Prostate gland (tissue), 2 donors: Measurements from ENCODE around the gene NRXN3. TPM values are rescaled to one million over a fixed set of nuclear protein-coding genes. Genes with fewer than 3 reads are reported as not detected.
"Not testable (repeated sequence)": the region's sequence is repeated elsewhere in the genome, so short reads cannot be mapped to it uniquely, and the experiment has no call there.

Source experiments
- DNase-seq: peaks from one replicate; pipeline ENCODE4 v3.0.0-alpha.2; 2019; ENCODE audit warnings: low spot score
- H3K27ac ChIP-seq, 2 donors: fragments of 200-600 bp; sonication (generic); 2 replicates each; pipeline ENCODE4 v1.5.1; 2017 to 2019
- H3K27me3 ChIP-seq: fragments of 200-600 bp; sonication (generic); replicated peaks from 2 replicates; pipeline ENCODE4 v1.5.1; 2019; ENCODE audit not compliant: insufficient read depth
- H3K36me3 ChIP-seq, 2 donors: fragments of 200-600 bp; sonication (generic); 1 replicate in 1 of 2; 2 replicates in 1 of 2; pipeline versions ENCODE4 v1.5.1 to v1.8.1; 2017 to 2019
- H3K4me1 ChIP-seq: fragments of 200-600 bp; sonication (generic); replicated peaks from 2 replicates; pipeline ENCODE4 v1.5.1; 2019
- H3K4me3 ChIP-seq, 2 donors: fragments of 200-600 bp; sonication (generic); 2 replicates each; pipeline ENCODE4 v1.5.1; 2017 to 2019
- H3K9me3 ChIP-seq: fragments of 200-600 bp; sonication (generic); 2 replicates; pipeline ENCODE4 v1.5.1; 2017
- POLR2A ChIP-seq: fragments of 450-650 bp; IDR thresholded peaks from one replicate; pipeline ENCODE4 v1.6.1; 2016; ENCODE audit warnings: antibody characterized with exemption, mild to moderate bottlenecking
- POLR2AphosphoS5 ChIP-seq: sonication (generic); formaldehyde crosslinking; IDR thresholded peaks from one replicate; pipeline ENCODE4 v1.6.1; 2017; ENCODE audit warnings: antibody characterized with exemption
- WGBS: methylation state at CpG from one replicate; pipeline ENCODE4 v1.1.5; 2018; 5-methylcytosine and 5-hydroxymethylcytosine counted together
- intact Hi-C: fragments of 100-400 bp; cut with DNase I; formaldehyde crosslinking; loops from one replicate; pipeline ENCODE4 v1.14.2; 2022
- total RNA-seq, 2 donors: library from RNA; depleted of rRNA; stranded (reverse); fragments of >200 nt; gene quantifications; one replicate each; pipeline ENCODE4 v1.1.0, GENCODE V29; 2016
- TF ChIP-seq, protein P1 (sequence below), 4 experiments: fragments of 200-600 bp in 2 of 4; fragments of 450-650 bp in 2 of 4; sonication (generic) in 2 of 4; IDR thresholded peaks; 1 replicate in 3 of 4; 2 replicates in 1 of 4; pipeline ENCODE4 v1.5.1; 2016 to 2019; ENCODE audit warnings: antibody characterized with exemption in 4 of 4, mild to moderate bottlenecking in 2 of 4, moderate library complexity in 2 of 4

Gene NRXN3
- total RNA-seq, 2 donors from 2014 or later, result 6.6 to 8.2 TPM

DNA sequence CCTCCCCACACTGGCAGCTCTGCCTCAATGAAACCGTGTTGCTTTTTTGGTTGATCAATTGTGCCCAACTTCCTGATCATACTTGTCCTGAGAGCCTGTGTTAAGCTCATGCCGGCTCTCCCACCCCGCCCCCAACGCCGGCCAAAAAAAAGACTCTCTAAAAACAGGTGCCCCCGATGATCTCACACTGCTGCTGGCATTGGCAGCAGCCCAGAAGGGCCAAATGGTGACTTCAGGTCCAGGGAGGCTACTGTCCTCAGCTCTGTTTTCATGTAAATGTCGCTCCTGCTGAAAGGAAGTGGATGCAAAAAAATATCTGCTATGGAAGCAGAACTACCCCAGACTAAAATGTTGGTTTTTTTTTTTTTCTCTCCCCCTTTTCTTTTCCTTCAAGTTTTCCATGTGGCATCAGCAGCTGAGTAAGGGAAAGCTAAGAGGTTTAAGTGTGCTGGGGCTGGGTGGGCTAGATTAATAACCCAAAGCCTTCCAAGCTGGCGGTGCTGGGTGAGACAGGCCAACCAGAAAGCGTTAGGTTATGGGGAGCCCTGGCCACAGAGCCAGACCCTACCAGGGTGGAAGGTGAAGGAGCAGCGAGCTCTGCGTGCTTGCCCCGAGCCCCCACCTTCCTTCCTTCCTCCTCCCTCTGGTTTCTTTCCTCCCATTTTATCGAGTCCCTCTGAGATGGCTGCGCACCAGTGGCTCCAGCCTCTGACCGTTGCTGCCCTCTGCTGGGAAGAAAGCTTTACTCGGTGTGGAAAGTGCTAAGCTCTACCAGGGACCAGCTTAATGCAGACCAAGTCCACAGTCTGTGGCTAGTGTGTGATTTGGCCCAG is 396.1 kb downstream of the NRXN3 start:
- intact Hi-C loops, result loop anchor here (5.0 kb wide), 2 partner anchors 704 to 909 kb away; no protein-coding TSS in a partner anchor
- Histone ChIP-seq H3K27me3 (no peaks in the 10 kb centered on the region), H3K4me3 (no peak overlapping the region), H3K27ac (no peak overlapping the region), H3K9me3 (no peaks in the 10 kb centered on the region), H3K36me3 (no peaks in the 10 kb centered on the region), H3K4me1 (no peaks in the 10 kb centered on the region)
- 34% methylated on average over 16 of the region's 16 CpGs for WGBS
- TF ChIP-seq, protein P1, sequence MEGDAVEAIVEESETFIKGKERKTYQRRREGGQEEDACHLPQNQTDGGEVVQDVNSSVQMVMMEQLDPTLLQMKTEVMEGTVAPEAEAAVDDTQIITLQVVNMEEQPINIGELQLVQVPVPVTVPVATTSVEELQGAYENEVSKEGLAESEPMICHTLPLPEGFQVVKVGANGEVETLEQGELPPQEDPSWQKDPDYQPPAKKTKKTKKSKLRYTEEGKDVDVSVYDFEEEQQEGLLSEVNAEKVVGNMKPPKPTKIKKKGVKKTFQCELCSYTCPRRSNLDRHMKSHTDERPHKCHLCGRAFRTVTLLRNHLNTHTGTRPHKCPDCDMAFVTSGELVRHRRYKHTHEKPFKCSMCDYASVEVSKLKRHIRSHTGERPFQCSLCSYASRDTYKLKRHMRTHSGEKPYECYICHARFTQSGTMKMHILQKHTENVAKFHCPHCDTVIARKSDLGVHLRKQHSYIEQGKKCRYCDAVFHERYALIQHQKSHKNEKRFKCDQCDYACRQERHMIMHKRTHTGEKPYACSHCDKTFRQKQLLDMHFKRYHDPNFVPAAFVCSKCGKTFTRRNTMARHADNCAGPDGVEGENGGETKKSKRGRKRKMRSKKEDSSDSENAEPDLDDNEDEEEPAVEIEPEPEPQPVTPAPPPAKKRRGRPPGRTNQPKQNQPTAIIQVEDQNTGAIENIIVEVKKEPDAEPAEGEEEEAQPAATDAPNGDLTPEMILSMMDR (IDR thresholded peaks at IDR 0.05), result peak in 3 of 4 experiments; percentile 68 to 81 (median 71)
- no peak for TF ChIP-seq POLR2A
- peak; percentile 23 for TF ChIP-seq POLR2AphosphoS5
- peak; percentile 73 for DNase-seq

DNA sequence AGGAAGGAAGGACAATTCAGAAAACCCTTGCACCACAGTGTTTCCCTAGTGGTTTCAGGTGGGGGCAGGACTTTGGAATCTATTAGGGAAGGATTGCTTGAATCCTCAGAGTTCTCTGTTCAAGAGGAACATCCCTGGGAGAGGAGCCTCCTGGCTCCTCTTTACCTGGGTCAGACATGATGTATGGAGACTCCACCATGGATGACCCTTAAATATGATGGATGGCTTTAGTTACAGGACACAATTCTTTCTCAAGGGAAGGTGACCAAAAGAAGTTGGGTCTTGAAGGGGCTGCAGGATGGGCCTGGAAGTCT is 396.6 kb downstream of the NRXN3 start:
- no peaks in the 10 kb centered on the region for H3K36me3 ChIP-seq
- H3K9me3 ChIP-seq, result no peaks in the 10 kb centered on the region
- H3K27ac ChIP-seq, result no peak overlapping the region
- no peak for DNase-seq
- no peaks in the 10 kb centered on the region for H3K4me1 ChIP-seq
- H3K27me3 ChIP-seq, result no peaks in the 10 kb centered on the region
- intact Hi-C loops, result loop anchor here (5.0 kb wide), 2 partner anchors 705 to 910 kb away; no protein-coding TSS in a partner anchor
- H3K4me3 ChIP-seq, result no peak overlapping the region
- TF ChIP-seq, protein P1 (IDR thresholded peaks at IDR 0.05), result no peak
- TF ChIP-seq POLR2A (no peak), POLR2AphosphoS5 (no peak)

DNA sequence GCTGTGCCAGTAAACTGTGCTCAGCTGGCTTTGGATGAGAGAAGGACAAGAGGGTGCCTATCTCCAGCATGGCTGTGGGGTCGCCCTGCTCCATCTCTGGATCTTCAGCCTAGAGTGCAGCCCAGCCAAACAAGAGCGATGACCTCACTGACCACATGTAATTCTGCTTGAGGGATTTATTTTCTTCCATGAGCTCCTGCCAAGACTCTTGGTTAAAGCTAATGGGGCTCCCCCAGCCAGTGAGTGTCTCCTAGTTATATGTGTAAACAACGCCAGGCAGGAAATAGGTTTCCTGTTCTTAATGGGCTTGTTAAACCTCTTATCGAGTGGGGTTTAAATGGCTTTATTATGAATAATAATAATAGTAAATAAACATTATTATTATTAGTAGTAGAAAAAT is 397.2 kb downstream of the NRXN3 start:
- Histone ChIP-seq H3K27me3 (no peaks in the 10 kb centered on the region), H3K36me3 (no peaks in the 10 kb centered on the region), H3K4me3 (no peak overlapping the region), H3K9me3 (no peaks in the 10 kb centered on the region), H3K27ac (no peak overlapping the region), H3K4me1 (no peaks in the 10 kb centered on the region)
- TF ChIP-seq POLR2A, result no peak
- TF ChIP-seq, protein P1 (IDR thresholded peaks at IDR 0.05), result no peak
- no peak for TF ChIP-seq POLR2AphosphoS5
- WGBS, result 37% methylated on average over 4 of the region's 4 CpGs
- DNase-seq, result no peak
- intact Hi-C loops, result loop anchor here (5.0 kb wide), 2 partner anchors 705 to 910 kb away; no protein-coding TSS in a partner anchor

DNA sequence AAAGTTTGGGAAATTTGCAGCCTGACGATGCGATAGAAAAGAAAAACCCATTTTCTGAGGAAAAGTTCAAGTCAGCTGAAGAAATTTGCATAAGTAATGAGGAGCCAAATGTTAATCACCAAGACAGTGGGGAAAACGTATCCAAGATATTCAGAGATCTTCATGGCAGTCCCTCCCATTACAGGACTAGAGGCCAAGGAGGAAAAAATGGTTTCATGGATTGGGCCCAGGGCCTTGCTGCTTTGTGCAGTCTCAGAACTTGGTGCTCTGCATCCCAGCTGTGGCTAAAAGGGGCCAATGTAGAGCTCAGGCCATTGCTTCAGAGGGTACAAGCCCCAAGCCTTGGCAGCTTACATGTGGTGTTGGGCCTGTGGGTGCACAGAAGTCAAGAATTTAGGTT is 403.6 kb downstream of the NRXN3 start:
- DNase-seq, intact Hi-C loops, H3K27me3 ChIP-seq, H3K36me3 ChIP-seq, H3K4me1 ChIP-seq, H3K4me3 ChIP-seq, H3K9me3 ChIP-seq, H3K27ac ChIP-seq: not testable (repeated sequence)
- 96% methylated on average over 3 of the region's 3 CpGs for WGBS

DNA sequence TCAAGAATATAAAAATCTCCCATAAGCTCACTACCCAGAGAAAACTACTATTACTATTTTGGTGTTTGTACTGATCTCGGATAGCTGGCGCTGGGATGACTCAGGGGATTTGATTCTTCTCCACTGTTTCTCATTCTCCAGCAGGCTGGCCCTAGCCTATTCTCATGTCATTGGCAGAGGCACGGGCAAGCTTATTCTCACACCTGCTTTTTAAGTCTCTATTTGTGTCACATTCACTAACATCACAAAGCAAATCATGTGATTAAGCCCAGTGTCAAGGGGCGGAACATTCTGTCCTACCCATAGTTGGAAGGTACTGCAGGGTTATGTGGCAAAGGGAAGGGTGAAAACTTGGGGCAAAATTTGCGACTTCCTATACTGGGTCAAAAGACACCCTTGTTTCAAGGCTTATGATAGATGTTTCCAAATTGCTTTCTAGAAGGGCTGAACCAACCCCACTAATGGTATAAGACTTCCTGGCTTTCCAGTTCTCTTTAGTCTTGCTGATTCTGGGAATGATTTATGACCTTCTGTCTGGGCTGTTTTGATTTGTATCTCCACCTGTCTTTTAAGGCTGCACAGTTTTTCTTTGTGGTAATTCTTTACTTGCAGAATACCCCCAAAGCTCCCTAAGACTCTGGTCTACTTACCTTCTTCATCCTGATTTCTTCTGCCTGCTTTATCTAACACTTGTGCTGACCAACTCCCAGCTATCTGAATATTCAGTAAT is 406.4 kb downstream of the NRXN3 start:
- 82% methylated on average over 5 of the region's 5 CpGs for WGBS
- TF ChIP-seq POLR2AphosphoS5, result no peak
- TF ChIP-seq, protein P1 (IDR thresholded peaks at IDR 0.05), result no peak
- TF ChIP-seq POLR2A, result no peak
- no peak for DNase-seq
- Histone ChIP-seq H3K27ac (no peak overlapping the region), H3K36me3 (no peaks in the 10 kb centered on the region), H3K9me3 (no peaks in the 10 kb centered on the region), H3K4me3 (no peak overlapping the region), H3K4me1 (no peaks in the 10 kb centered on the region), H3K27me3 (no peaks in the 10 kb centered on the region)
- intact Hi-C loops, result no loop called here
